HFF-Myc (cell line): ENCODE measurements around the gene EME2.

ENCODE experiments used
- DNase-seq: peaks from one replicate; pipeline ENCODE4 v3.0.0-alpha.2; 2011; ENCODE audit warnings: low read depth; ENCODE audit errors: extremely low read depth
- H3K4me3 ChIP-seq: replicated peaks from 2 replicates; pipeline ENCODE4 v1.5.1; 2011; ENCODE audit warnings: low read depth, mild to moderate bottlenecking, control low read depth, low read length
- CTCF ChIP-seq: IDR thresholded peaks from 2 replicates; pipeline ENCODE4 v1.5.1; 2012; ENCODE audit warnings: mild to moderate bottlenecking, low read depth, low read length, control low read depth; ENCODE audit errors: missing control alignments

Gene EME2

GRCh38 chr16:1745900-1746692 is 26.5 kb upstream of the EME2 start:
- H3K4me3 ChIP-seq, result no peak overlapping the region
- no peak for DNase-seq
- TF ChIP-seq CTCF, result no peak

GRCh38 chr16:1746693-1747195 is 25.9 kb upstream of the EME2 start:
- H3K4me3 ChIP-seq, result no peak overlapping the region
- TF ChIP-seq CTCF, result no peak
- DNase-seq, result no peak

GRCh38 chr16:1747934-1748333 is 24.7 kb upstream of the EME2 start:
- DNase-seq, result no peak
- H3K4me3 ChIP-seq, result no peak overlapping the region
- TF ChIP-seq CTCF, result no peak

DNA sequence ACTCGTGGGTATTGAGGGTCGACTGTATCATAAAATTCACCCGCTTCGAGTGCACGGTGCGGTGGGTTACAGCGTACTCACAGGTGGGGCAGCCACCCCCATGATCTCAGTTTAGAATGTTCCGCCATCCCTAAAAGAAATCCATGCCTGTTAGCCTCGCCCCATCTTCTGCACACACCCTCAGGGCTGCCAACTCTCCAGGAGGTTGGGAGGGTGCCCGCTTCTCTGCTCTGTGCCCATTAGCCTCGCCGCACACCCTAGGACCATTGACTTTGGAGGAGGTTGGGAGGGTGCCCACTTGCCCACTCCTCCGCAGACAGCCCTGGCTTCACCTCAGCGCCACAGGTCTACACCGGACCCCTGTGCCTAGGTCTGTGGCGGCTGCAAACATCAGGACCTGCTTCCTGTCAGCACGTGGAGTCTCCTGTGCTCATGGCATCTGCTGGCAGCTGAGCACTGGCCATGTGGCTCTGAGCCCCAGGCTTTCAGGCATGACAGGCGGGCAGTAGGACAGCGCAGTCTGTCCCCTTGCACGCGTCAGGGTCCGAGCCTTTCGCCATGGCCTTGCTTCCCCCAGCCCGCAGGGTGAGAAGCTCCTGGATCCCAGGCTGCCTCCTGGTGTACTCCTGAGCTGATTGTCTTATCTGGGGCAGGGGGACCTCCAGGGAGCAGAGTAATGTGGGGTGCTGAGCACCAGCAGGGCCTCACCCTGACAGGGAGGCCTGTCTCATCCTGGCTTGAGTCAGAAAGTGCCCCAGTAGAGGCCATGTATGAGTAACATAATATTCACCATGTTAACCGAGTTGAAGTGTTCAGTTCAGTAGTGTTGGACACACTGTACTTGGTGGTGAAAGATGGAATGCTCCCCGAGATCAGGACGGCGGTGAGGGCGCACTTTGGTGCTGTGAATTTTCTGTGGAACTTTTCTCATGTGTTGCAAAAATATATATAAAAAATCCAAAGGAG is 23.2 kb upstream of the EME2 start:
- no peak for DNase-seq
- no peak overlapping the region for H3K4me3 ChIP-seq
- TF ChIP-seq CTCF, result no peak

- TF ChIP-seq CTCF, result no peak
These were observed 20.7 kb upstream of the EME2 start for GRCh38 chr16:1751946-1752345.

DNA sequence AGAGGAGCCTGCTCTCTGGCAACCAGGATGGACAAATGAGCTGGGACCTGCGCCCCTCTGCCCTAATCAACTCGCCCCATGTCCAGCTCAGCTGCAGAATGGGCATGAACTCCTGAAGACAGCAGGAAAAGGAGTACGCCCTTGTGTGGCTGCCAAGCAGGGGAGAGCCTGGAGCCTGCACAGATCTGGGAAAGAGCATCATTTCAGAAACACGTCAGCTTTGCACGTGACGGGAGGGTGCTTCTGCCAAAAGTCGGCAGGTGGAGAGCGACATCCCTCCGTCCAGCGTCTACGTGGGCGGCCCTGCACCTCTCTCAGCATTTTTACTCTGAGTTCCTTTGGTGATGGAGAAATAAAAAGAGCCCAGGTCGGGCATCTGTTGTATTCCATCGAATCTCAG is 19.8 kb upstream of the EME2 start:
- DNase-seq, result no peak
- H3K4me3 ChIP-seq, result no peak overlapping the region
- no peak for TF ChIP-seq CTCF

More at GRCh38 chr16:1751946-1752345, 20.7 kb upstream of the EME2 start:
- no peak overlapping the region for H3K4me3 ChIP-seq
- DNase-seq, result no peak
